Measurements from ENCODE around the gene SIDT1. TPM values are rescaled to one million over a fixed set of nuclear protein-coding genes. Genes with fewer than 3 reads are reported as not detected.
A peak's percentile ranks its signal among the peaks of the same experiment; 100 is the strongest.

The SIDT1 gene
- total RNA-seq, 3 donors from 2014 or later (not counting 1 experiment from before 2014, with no cell fraction given) = 86.9 to 136 (median 101) TPM

DNA sequence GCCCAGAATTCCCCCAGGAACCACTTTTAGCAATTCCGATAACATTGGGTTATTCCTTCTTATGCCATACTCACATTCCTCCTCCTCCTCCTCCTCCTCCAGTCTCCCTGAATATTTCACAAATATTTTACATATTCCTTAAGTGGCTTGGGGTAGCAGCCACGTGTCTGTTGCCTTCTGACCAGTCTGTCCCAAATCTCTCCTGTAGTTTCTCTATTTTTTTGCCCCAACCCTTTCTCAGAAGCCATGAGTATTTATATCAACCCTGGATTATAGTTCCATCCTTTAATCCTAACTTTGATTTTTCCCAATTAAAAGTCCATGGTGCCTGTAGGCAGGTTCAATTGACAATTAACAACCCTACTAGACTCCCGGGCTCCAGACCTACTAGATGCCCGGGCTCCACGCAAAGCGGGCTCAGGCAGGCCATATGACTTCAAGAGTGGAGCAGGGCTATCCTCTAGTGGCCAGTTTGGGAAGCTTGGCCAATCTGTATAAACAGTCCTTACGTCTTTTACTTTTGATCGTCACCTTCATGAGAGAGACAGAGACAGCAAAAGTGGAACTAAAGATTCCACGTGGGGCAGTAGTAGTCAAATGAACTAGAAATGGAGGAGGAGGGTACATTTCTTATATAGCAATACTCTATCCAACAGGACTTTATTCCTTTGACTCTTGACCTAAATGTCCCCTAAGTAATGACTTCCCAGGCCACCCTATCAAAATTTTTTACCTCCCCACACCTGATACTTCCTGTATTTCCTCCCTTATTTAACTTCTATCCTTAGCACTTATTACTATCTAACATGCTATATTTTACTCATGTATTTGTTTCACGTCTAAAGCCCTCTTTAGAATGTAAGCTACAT, 94.4 kb downstream of the SIDT1 start:
- intact Hi-C loops (cut with micrococcal nuclease) = no loop called here
- H3K9me3 ChIP-seq (ENCODE audit: control insufficient read depth, insufficient read depth, low read length) = no peaks in the 10 kb centered on the region
- no peaks in the 10 kb centered on the region for H3K9me3 Mint-ChIP-seq
- H3K36me3 Mint-ChIP-seq = peaks cover 36% of the 10 kb centered on the region
- peak overlapping the region; percentile 20 for H3K4me3 ChIP-seq (ENCODE audit: low read length)
- peaks cover 24% of the 10 kb centered on the region in 2 donors for H3K4me1 Mint-ChIP-seq
- peak overlapping the region; percentile 55 to 77 for H3K27ac Mint-ChIP-seq
- DNase-seq (peak in 1 of 2 donors; percentile 30), ATAC-seq (peak; percentile 59 to 93 (median 80))
- 50% methylated on average over 8 of the region's 10 CpGs for WGBS (ENCODE audit: insufficient coverage)
- no peaks in the 10 kb centered on the region for H3K27me3 ChIP-seq (ENCODE audit: control insufficient read depth, insufficient read depth, low read length)
- peaks cover 9% of the 10 kb centered on the region for H3K4me1 ChIP-seq (ENCODE audit: control insufficient read depth, insufficient read depth, low read length)
- H3K4me3 Mint-ChIP-seq = no peak overlapping the region
- H3K36me3 ChIP-seq (ENCODE audit: control insufficient read depth, insufficient read depth, low read length) = peaks cover 69% of the 10 kb centered on the region
- H3K27ac ChIP-seq (ENCODE audit: low read length) = peak overlapping the region; percentile 67
- H3K27me3 Mint-ChIP-seq (ENCODE audit: low read depth in 2 of 2) = no peaks in the 10 kb centered on the region
- TF ChIP-seq, protein P1, sequence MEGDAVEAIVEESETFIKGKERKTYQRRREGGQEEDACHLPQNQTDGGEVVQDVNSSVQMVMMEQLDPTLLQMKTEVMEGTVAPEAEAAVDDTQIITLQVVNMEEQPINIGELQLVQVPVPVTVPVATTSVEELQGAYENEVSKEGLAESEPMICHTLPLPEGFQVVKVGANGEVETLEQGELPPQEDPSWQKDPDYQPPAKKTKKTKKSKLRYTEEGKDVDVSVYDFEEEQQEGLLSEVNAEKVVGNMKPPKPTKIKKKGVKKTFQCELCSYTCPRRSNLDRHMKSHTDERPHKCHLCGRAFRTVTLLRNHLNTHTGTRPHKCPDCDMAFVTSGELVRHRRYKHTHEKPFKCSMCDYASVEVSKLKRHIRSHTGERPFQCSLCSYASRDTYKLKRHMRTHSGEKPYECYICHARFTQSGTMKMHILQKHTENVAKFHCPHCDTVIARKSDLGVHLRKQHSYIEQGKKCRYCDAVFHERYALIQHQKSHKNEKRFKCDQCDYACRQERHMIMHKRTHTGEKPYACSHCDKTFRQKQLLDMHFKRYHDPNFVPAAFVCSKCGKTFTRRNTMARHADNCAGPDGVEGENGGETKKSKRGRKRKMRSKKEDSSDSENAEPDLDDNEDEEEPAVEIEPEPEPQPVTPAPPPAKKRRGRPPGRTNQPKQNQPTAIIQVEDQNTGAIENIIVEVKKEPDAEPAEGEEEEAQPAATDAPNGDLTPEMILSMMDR (IDR thresholded peaks at IDR 0.05) = no peak

DNA sequence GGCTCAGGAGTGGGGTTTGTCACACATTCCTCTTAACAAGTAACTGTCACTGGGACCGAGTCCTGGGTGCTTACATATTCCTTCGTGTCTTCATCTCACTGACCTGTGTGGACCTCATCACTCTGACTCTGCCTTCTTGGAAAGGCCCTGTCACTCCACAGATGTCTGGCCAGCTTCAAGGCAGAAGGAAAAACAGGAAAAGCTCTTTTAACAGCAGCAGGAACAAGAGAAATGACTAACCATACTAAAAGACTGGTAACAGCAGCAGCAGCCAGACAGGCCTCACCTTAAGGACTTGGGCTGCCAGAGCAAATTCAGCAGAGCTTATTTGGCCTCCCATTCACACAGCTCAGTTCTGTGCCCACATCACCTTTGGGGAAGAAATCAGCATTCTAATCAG, 96.0 kb downstream of the SIDT1 start:
- peak overlapping the region; percentile 55 to 77 for H3K27ac Mint-ChIP-seq
- no peaks in the 10 kb centered on the region for H3K9me3 ChIP-seq (ENCODE audit: control insufficient read depth, insufficient read depth, low read length)
- intact Hi-C loops (cut with micrococcal nuclease) = no loop called here
- no peak overlapping the region for H3K4me3 ChIP-seq (ENCODE audit: low read length)
- DNase-seq (no peak), ATAC-seq (no peak)
- H3K27ac ChIP-seq (ENCODE audit: low read length) = no peak overlapping the region
- peaks cover 9% of the 10 kb centered on the region for H3K4me1 ChIP-seq (ENCODE audit: control insufficient read depth, insufficient read depth, low read length)
- H3K27me3 ChIP-seq (ENCODE audit: control insufficient read depth, insufficient read depth, low read length) = no peaks in the 10 kb centered on the region
- WGBS (ENCODE audit: insufficient coverage) = 96% methylated on average over 2 of the region's 2 CpGs
- peaks cover 36% of the 10 kb centered on the region for H3K36me3 Mint-ChIP-seq
- no peaks in the 10 kb centered on the region for H3K27me3 Mint-ChIP-seq (ENCODE audit: low read depth in 2 of 2)
- no peak overlapping the region for H3K4me3 Mint-ChIP-seq
- TF ChIP-seq, protein P1 (IDR thresholded peaks at IDR 0.05) = no peak
- H3K4me1 Mint-ChIP-seq = peaks cover 24% of the 10 kb centered on the region in 2 donors
- no peaks in the 10 kb centered on the region for H3K9me3 Mint-ChIP-seq
- peaks cover 57% of the 10 kb centered on the region for H3K36me3 ChIP-seq (ENCODE audit: control insufficient read depth, insufficient read depth, low read length)

DNA sequence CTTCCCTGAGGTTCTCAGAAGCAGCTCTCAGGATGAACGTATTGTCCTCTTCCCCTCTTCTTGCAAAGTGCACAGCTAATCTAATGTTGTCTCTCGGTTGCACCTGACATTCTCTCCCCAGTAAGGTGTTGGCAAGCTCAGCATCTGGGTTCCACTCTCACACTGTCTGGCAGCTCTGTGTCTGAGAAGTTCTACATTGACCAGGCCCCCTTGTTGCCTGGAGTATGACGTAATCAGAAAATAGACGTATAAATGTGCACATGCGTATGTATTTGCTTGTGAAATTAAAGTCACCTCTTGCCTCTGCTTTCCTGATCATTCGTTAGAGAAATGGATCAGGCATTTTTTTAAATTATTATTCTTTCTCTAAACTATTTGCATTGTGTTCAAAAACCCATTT, 96.4 kb downstream of the SIDT1 start:
- peaks cover 24% of the 10 kb centered on the region in 2 donors for H3K4me1 Mint-ChIP-seq
- H3K27me3 Mint-ChIP-seq (ENCODE audit: low read depth in 2 of 2) = no peaks in the 10 kb centered on the region
- H3K36me3 Mint-ChIP-seq = peaks cover 33% of the 10 kb centered on the region
- no peaks in the 10 kb centered on the region for H3K27me3 ChIP-seq (ENCODE audit: control insufficient read depth, insufficient read depth, low read length)
- H3K36me3 ChIP-seq (ENCODE audit: control insufficient read depth, insufficient read depth, low read length) = peaks cover 53% of the 10 kb centered on the region
- no peak for ATAC-seq
- H3K27ac Mint-ChIP-seq = no peak overlapping the region
- H3K27ac ChIP-seq (ENCODE audit: low read length) = no peak overlapping the region
- H3K4me3 ChIP-seq (ENCODE audit: low read length) = no peak overlapping the region
- no peaks in the 10 kb centered on the region for H3K9me3 ChIP-seq (ENCODE audit: control insufficient read depth, insufficient read depth, low read length)
- peaks cover 9% of the 10 kb centered on the region for H3K4me1 ChIP-seq (ENCODE audit: control insufficient read depth, insufficient read depth, low read length)
- TF ChIP-seq, protein P1 (IDR thresholded peaks at IDR 0.05) = no peak
- over 99% methylated on average over 6 of the region's 6 CpGs for WGBS (ENCODE audit: insufficient coverage)
- no peaks in the 10 kb centered on the region for H3K9me3 Mint-ChIP-seq
- intact Hi-C loops (cut with micrococcal nuclease) = no loop called here
- no peak overlapping the region for H3K4me3 Mint-ChIP-seq
- no peak for DNase-seq
